Thymus (tissue), 11 donors: ENCODE results near the gene CUEDC1. TPM values are rescaled to one million over a fixed set of nuclear protein-coding genes. Genes with fewer than 3 reads are reported as not detected.

ENCODE experiments used
- DNase-seq, 9 donors: peaks; one replicate each; pipeline ENCODE4 v3.0.0-alpha.2; 2013; ENCODE audit warnings: low spot score in 9 of 9, low read depth in 6 of 9, missing footprints in 1 of 9
- H3K27ac ChIP-seq, 2 donors: one replicate each; pipeline ENCODE4 v1.5.1; 2013; ENCODE audit warnings: control low read depth in 1 of 2, low read depth in 1 of 2, low read length in 1 of 2, mild to moderate bottlenecking in 1 of 2, moderate library complexity in 1 of 2
- H3K27me3 ChIP-seq, 2 donors: one replicate each; pipeline ENCODE4 v1.5.1; 2013; ENCODE audit warnings: low read length in 1 of 2; ENCODE audit not compliant: control insufficient read depth in 2 of 2, insufficient read depth in 1 of 2
- H3K36me3 ChIP-seq, 2 donors: one replicate each; pipeline ENCODE4 v1.5.1; 2013; ENCODE audit warnings: low read length in 1 of 2, mild to moderate bottlenecking in 1 of 2, moderate library complexity in 1 of 2; ENCODE audit not compliant: control insufficient read depth in 2 of 2, insufficient read depth in 2 of 2
- H3K4me1 ChIP-seq, 2 donors: one replicate each; pipeline ENCODE4 v1.5.1; 2013; ENCODE audit warnings: low read length in 2 of 2; ENCODE audit not compliant: control insufficient read depth in 2 of 2, insufficient read depth in 2 of 2
- H3K4me3 ChIP-seq, 2 donors: one replicate each; pipeline ENCODE4 v1.5.1; 2013; ENCODE audit warnings: low read length in 2 of 2, control low read depth in 1 of 2, mild to moderate bottlenecking in 1 of 2
- H3K9me3 ChIP-seq, 2 donors: one replicate each; pipeline ENCODE4 v1.5.1; 2013; ENCODE audit warnings: low read length in 1 of 2, mild to moderate bottlenecking in 1 of 2; ENCODE audit not compliant: control insufficient read depth in 2 of 2, insufficient read depth in 1 of 2
- WGBS: extraction: QIAGEN DNeasy Blood & Tissue Kit; methylation state at CpG from one replicate; pipeline ENCODE4 v1.1.7; 2013; 5-methylcytosine and 5-hydroxymethylcytosine counted together
- polyA plus RNA-seq: library from polyadenylated mRNA; stranded (reverse); fragments of 200-250 nt; gene quantifications from one replicate; pipeline ENCODE4 v1.2.3, GENCODE V29; 2013
- total RNA-seq: library from RNA; stranded (reverse); fragments of 120-200 nt; gene quantifications from one replicate; pipeline ENCODE4 v1.2.4, GENCODE V29; 2013
- donor health status: healthy.

The CUEDC1 gene
- total and polyA plus RNA-seq, 2 donors: 3.1 to 19.3 TPM

GRCh38 chr17:57939797-57940196, 15.4 kb downstream of the CUEDC1 start:
- peak; percentile 63 to 90 (median 72) for DNase-seq
- Histone ChIP-seq H3K27me3 (peaks cover 3 to 25% of the 10 kb centered on the region in 2 donors), H3K4me1 (peaks cover 22 to 47% of the 10 kb centered on the region in 2 donors), H3K4me3 (no peak overlapping the region), H3K36me3 (no peaks in the 10 kb centered on the region), H3K27ac (peak overlapping the region in 1 of 2 donors; percentile 28), H3K9me3 (no peaks in the 10 kb centered on the region)
- 7% methylated on average over 7 of the region's 7 CpGs for WGBS

- Histone ChIP-seq H3K27me3 (peaks cover 3 to 26% of the 10 kb centered on the region in 2 donors), H3K9me3 (no peaks in the 10 kb centered on the region), H3K27ac (no peak overlapping the region), H3K4me1 (peaks cover 22 to 53% of the 10 kb centered on the region in 2 donors), H3K36me3 (no peaks in the 10 kb centered on the region), H3K4me3 (no peak overlapping the region)
- WGBS: 84% methylated on average over 7 of the region's 7 CpGs
- DNase-seq: no peak
These were observed 17.1 kb downstream of the CUEDC1 start for GRCh38 chr17:57938061-57938502.

- no peak for DNase-seq
- Histone ChIP-seq H3K4me3 (no peak overlapping the region), H3K9me3 (no peaks in the 10 kb centered on the region), H3K27me3 (peaks cover 3 to 25% of the 10 kb centered on the region in 2 donors), H3K4me1 (peaks cover 22 to 53% of the 10 kb centered on the region in 2 donors), H3K27ac (no peak overlapping the region), H3K36me3 (no peaks in the 10 kb centered on the region)
- WGBS: 95% methylated on average over 2 of the region's 2 CpGs
These were observed 17.7 kb downstream of the CUEDC1 start for GRCh38 chr17:57937492-57937891.

GRCh38 chr17:57935833-57936807, 19.1 kb downstream of the CUEDC1 start:
- peaks cover 3 to 20% of the 10 kb centered on the region in 2 donors for H3K27me3 ChIP-seq
- 74% methylated on average over 11 of the region's 11 CpGs for WGBS
- no peak overlapping the region for H3K4me3 ChIP-seq
- H3K27ac ChIP-seq: peak overlapping the region; percentile 80 to 83
- peaks cover 20 to 39% of the 10 kb centered on the region in 2 donors for H3K4me1 ChIP-seq
- H3K9me3 ChIP-seq: no peaks in the 10 kb centered on the region
- no peak for DNase-seq
- H3K36me3 ChIP-seq: no peaks in the 10 kb centered on the region

GRCh38 chr17:57931488-57932137, 23.6 kb downstream of the CUEDC1 start:
- Histone ChIP-seq H3K27me3 (peaks cover 3 to 32% of the 10 kb centered on the region in 2 donors), H3K36me3 (no peaks in the 10 kb centered on the region), H3K27ac (no peak overlapping the region), H3K4me3 (no peak overlapping the region), H3K4me1 (peaks cover 0 to 32% of the 10 kb centered on the region in 2 donors), H3K9me3 (no peaks in the 10 kb centered on the region)
- no peak for DNase-seq
- 97% methylated on average over 12 of the region's 12 CpGs for WGBS

GRCh38 chr17:57930239-57930638, 25.0 kb downstream of the CUEDC1 start:
- H3K9me3 ChIP-seq: no peaks in the 10 kb centered on the region
- 98% methylated on average over 5 of the region's 5 CpGs for WGBS
- H3K4me1 ChIP-seq: peaks cover 0 to 29% of the 10 kb centered on the region in 2 donors
- no peak for DNase-seq
- H3K27me3 ChIP-seq: peaks cover 2 to 19% of the 10 kb centered on the region in 2 donors
- no peak overlapping the region for H3K27ac ChIP-seq
- no peak overlapping the region for H3K4me3 ChIP-seq
- H3K36me3 ChIP-seq: no peaks in the 10 kb centered on the region

- WGBS: 76% methylated on average over 4 of the region's 4 CpGs
- Histone ChIP-seq H3K4me1 (peaks cover 0 to 32% of the 10 kb centered on the region in 2 donors), H3K27ac (no peak overlapping the region)
These were observed 25.8 kb downstream of the CUEDC1 start for GRCh38 chr17:57929386-57929785.

GRCh38 chr17:57928928-57929327, 26.3 kb downstream of the CUEDC1 start:
- no peak for DNase-seq
- peaks cover 0 to 34% of the 10 kb centered on the region in 2 donors for H3K4me1 ChIP-seq
- WGBS: 96% methylated on average over 5 of the region's 5 CpGs

More at GRCh38 chr17:57929386-57929785, 25.8 kb downstream of the CUEDC1 start:
- Histone ChIP-seq H3K27me3 (peaks cover 0 to 14% of the 10 kb centered on the region in 2 donors), H3K36me3 (no peaks in the 10 kb centered on the region), H3K4me3 (no peak overlapping the region), H3K9me3 (no peaks in the 10 kb centered on the region)
- DNase-seq: no peak

More at GRCh38 chr17:57928928-57929327, 26.3 kb downstream of the CUEDC1 start:
- Histone ChIP-seq H3K36me3 (no peaks in the 10 kb centered on the region), H3K4me3 (no peak overlapping the region), H3K27me3 (peaks cover 0 to 14% of the 10 kb centered on the region in 2 donors), H3K27ac (no peak overlapping the region), H3K9me3 (no peaks in the 10 kb centered on the region)
